HCT116 (cell line): ENCODE results near the gene WWOX. TPM values are rescaled to one million over a fixed set of nuclear protein-coding genes. Genes with fewer than 3 reads are reported as not detected.

Experiments used
- ATAC-seq: fragments of 200-7000 bp; cut with Tn5 transposase; 2 replicates; pipeline ENCODE4 v1.9.1; 2020; ENCODE audit warnings: mild to moderate bottlenecking, moderate library complexity
- BruUV-seq: library from RNA; stranded (reverse); fragments of 400-500 nt; replicated peaks from 2 replicates; lab custom pipeline; 2021; lab: Mats Ljungman, UMichigan
- CTCF ChIA-PET: fragments of 300-600 bp; sonication (Branson Sonifier 250); formaldehyde crosslinking; loops from one replicate; lab custom pipeline; 2021; ENCODE audit warnings: antibody characterized with exemption; lab: Charles Lee
- POLR2A ChIA-PET: fragments of 300-600, 350-600 bp; sonication (Branson Sonifier 250); formaldehyde crosslinking; loops from one replicate; lab custom pipeline; 2021; ENCODE audit warnings: antibody characterized with exemption; lab: Charles Lee
- RAD21 ChIA-PET, 2 experiments: fragments of 300-600 bp; sonication (Branson Sonifier 250); formaldehyde crosslinking; loops; one replicate each; lab custom pipeline; 2023; ENCODE audit warnings: low total read pairs in 2 of 2; ENCODE audit not compliant: uncharacterized antibody in 2 of 2, unreplicated experiment in 2 of 2, low non-redundant PET in 1 of 2; lab: Charles Lee
- DNase-seq: peaks from one replicate; pipeline ENCODE4 v3.0.0-alpha.2; 2010; ENCODE audit warnings: low read depth, low spot score
- H2AFZ ChIP-seq: fragments of 200-600 bp; shearing (Covaris generic), sonication (generic); 2 replicates; pipeline ENCODE4 v1.6.1; 2017; ENCODE audit warnings: low read depth, mixed run types, mixed read lengths, antibody characterized with exemption, low read length; ENCODE audit not compliant: poor library complexity, severe bottlenecking
- H3K27ac ChIP-seq: 2 replicates; pipeline ENCODE4 v1.5.1; 2012; ENCODE audit warnings: low read depth, low read length
- H3K27me3 ChIP-seq: fragments of 200-600 bp; sonication (generic); 2 replicates; pipeline ENCODE4 v1.6.1; 2016; ENCODE audit warnings: mixed run types, low read length, mixed read lengths; ENCODE audit not compliant: insufficient read depth
- H3K36me3 ChIP-seq, 2 experiments: fragments of 200-500 bp in 1 of 2; fragments of 200-600 bp in 1 of 2; sonication (Bioruptor generic) in 1 of 2; sonication (generic) in 1 of 2; 2 replicates each; pipeline versions ENCODE4 v1.5.1 to v1.6.1; 2014 to 2016; ENCODE audit warnings: low read length in 2 of 2, inconsistent platforms in 1 of 2, mixed read lengths in 1 of 2, mixed run types in 1 of 2; ENCODE audit not compliant: insufficient read depth in 2 of 2, control insufficient read depth in 1 of 2
- H3K4me1 ChIP-seq, 2 experiments: fragments of 200-600 bp in 1 of 2; sonication (generic) in 1 of 2; 2 replicates each; pipeline versions ENCODE4 v1.5.1 to v1.6.1; 2012 to 2017; ENCODE audit warnings: low read length in 2 of 2, inconsistent platforms in 1 of 2, mild to moderate bottlenecking in 1 of 2, mixed read lengths in 1 of 2, mixed run types in 1 of 2, moderate library complexity in 1 of 2; ENCODE audit not compliant: insufficient read depth in 2 of 2, control insufficient read depth in 1 of 2
- H3K4me2 ChIP-seq: fragments of 200-600 bp; sonication (generic); 2 replicates; pipeline ENCODE4 v1.6.1; 2017; ENCODE audit warnings: mixed run types, low read length, mixed read lengths
- H3K4me3 ChIP-seq, 2 experiments: fragments of 200-600 bp in 1 of 2; sonication (generic) in 1 of 2; replicated peaks in 1 of 2; 2 replicates each; pipeline ENCODE4 v1.5.1; 2011 to 2016; ENCODE audit warnings: low read length in 2 of 2, control low read depth in 1 of 2, low read depth in 1 of 2, mild to moderate bottlenecking in 1 of 2, mixed read lengths in 1 of 2, mixed run types in 1 of 2
- H3K79me2 ChIP-seq: fragments of 200-600 bp; sonication (generic); 2 replicates; pipeline ENCODE4 v1.6.1; 2017; ENCODE audit warnings: mild to moderate bottlenecking, mixed run types, low read length, moderate library complexity, mixed read lengths; ENCODE audit not compliant: insufficient read depth
- H3K9ac ChIP-seq: fragments of 200-600 bp; sonication (generic); 2 replicates; pipeline ENCODE4 v1.6.1; 2016; ENCODE audit warnings: low read length, mixed read lengths
- H3K9me2 ChIP-seq: fragments of 200-600 bp; sonication (generic), shearing (Covaris generic); 2 replicates; pipeline ENCODE4 v1.6.1; 2017; ENCODE audit warnings: mixed run types, mild to moderate bottlenecking, moderate library complexity; ENCODE audit not compliant: insufficient read depth
- H3K9me3 ChIP-seq, 2 experiments: fragments of 200-500 bp in 1 of 2; fragments of 200-600 bp in 1 of 2; sonication (Bioruptor generic) in 1 of 2; sonication (generic) in 1 of 2; 2 replicates each; pipeline ENCODE4 v1.6.1; 2014 to 2017; ENCODE audit warnings: low read length in 2 of 2, mixed read lengths in 2 of 2, inconsistent platforms in 1 of 2, low read depth in 1 of 2, mild to moderate bottlenecking in 1 of 2, mixed run types in 1 of 2, moderate library complexity in 1 of 2; ENCODE audit not compliant: control insufficient read depth in 1 of 2, insufficient read depth in 1 of 2
- H4K20me1 ChIP-seq: fragments of 200-600 bp; sonication (generic), shearing (Covaris generic); 2 replicates; pipeline ENCODE4 v1.6.1; 2017; ENCODE audit warnings: mixed run types, mild to moderate bottlenecking, moderate library complexity; ENCODE audit not compliant: insufficient read depth
- CBX3 ChIP-seq: IDR thresholded peaks from 2 replicates; pipeline ENCODE4 v1.6.1; 2012; ENCODE audit warnings: low read depth
- CEBPB ChIP-seq: IDR thresholded peaks from 2 replicates; pipeline ENCODE4 v1.6.1; 2012; ENCODE audit warnings: low read depth
- EZH2 ChIP-seq: fragments of 200-600 bp; sonication (generic); IDR thresholded peaks from 2 replicates; pipeline ENCODE4 v1.6.1; 2017; ENCODE audit warnings: antibody characterized with exemption, mixed run types
- FOSL1 ChIP-seq: IDR thresholded peaks from 2 replicates; pipeline ENCODE4 v1.6.1; 2012; ENCODE audit warnings: low read depth
- JUND ChIP-seq: IDR thresholded peaks from 2 replicates; pipeline ENCODE4 v1.6.1; 2012
- RAD21 ChIP-seq: IDR thresholded peaks from 2 replicates; pipeline ENCODE4 v1.6.1; 2012; ENCODE audit warnings: low read depth, mild to moderate bottlenecking
- TCF7L2 ChIP-seq: IDR thresholded peaks from 2 replicates; pipeline ENCODE4 v1.7.0; 2011; ENCODE audit warnings: borderline replicate concordance, inconsistent platforms; ENCODE audit not compliant: insufficient read depth, insufficient read length; ENCODE audit errors: extremely low read depth
- YY1 ChIP-seq: IDR thresholded peaks from 2 replicates; pipeline ENCODE4 v1.6.1; 2011; ENCODE audit warnings: low read length, low read depth, moderate library complexity, mild to moderate bottlenecking; ENCODE audit not compliant: insufficient replicate concordance; ENCODE audit errors: extremely low read depth
- ZNF274 ChIP-seq: fragments of 200-500 bp; sonication (Bioruptor generic); IDR thresholded peaks from 2 replicates; pipeline ENCODE4 v1.6.1; 2014; ENCODE audit warnings: mild to moderate bottlenecking, low read depth, low read length, inconsistent platforms
- intact Hi-C: fragments of 100-400 bp; cut with micrococcal nuclease; formaldehyde crosslinking; loops from 2 replicates; pipeline ENCODE4 v1.10.0; 2022
- total RNA-seq: library from RNA; stranded (reverse); gene quantifications from one replicate; pipeline ENCODE4 v1.2.1, GENCODE V29; 2021; ENCODE audit not compliant: unreplicated experiment
- TF ChIP-seq, protein P1 (sequence below): IDR thresholded peaks from 2 replicates; pipeline ENCODE4 v1.6.1; 2012

The WWOX gene
- total RNA-seq, 1 experiment from 2014 or later = 13.7 TPM

DNA sequence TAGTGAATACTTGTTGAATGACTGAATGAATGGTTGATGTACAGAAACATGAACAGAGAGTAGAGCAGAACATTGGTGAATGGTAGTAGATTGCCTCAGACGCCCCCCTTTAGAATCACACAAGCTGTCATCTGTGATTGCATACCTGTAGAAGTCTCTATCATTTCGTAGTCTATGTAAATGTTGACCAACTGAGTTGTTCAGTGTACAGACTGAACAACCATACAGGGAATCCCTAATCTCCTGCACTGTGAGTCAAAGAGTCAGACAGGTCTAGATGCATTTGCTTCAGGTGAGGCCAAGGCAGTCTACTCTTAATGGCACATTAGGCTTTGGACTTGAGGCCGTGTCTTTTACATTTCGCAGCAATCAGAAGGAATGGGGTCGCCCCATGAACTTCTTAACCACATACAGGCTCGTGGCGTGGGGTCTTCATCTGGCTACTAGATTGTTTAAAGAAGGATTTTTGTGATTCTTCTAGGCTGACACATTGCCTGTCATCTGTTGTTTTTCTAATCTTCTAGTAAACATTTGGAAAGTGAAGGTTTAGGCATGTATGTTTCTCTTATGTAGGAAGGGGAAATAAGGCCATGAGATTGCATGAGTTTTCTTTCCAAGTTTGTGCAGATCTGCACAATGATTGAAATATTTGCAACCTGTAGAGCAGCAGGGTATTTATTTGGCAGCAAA, 157.4 kb downstream of the WWOX start:
- Histone ChIP-seq H2AFZ (no peak overlapping the region), H3K79me2 (no peaks in the 10 kb centered on the region), H3K4me1 (no peaks in the 10 kb centered on the region), H3K27ac (no peak overlapping the region), H3K9me3 (no peaks in the 10 kb centered on the region), H3K9me2 (no peaks in the 10 kb centered on the region), H3K4me3 (no peak overlapping the region), H3K9ac (no peak overlapping the region), H4K20me1 (no peaks in the 10 kb centered on the region), H3K36me3 (no peaks in the 10 kb centered on the region), H3K4me2 (no peak overlapping the region), H3K27me3 (no peaks in the 10 kb centered on the region)
- intact Hi-C loops = no loop called here
- ATAC-seq (no peak), DNase-seq (no peak)
- TF ChIP-seq JUND = no peak
- TF ChIP-seq, protein P1, sequence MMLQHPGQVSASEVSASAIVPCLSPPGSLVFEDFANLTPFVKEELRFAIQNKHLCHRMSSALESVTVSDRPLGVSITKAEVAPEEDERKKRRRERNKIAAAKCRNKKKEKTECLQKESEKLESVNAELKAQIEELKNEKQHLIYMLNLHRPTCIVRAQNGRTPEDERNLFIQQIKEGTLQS = no peak
- no peak for TF ChIP-seq EZH2
- no peak for TF ChIP-seq TCF7L2
- no peak for TF ChIP-seq CEBPB
- no peak for TF ChIP-seq YY1
- TF ChIP-seq ZNF274 = no peak
- no peak for TF ChIP-seq RAD21
- TF ChIP-seq FOSL1 = no peak
- no peak for TF ChIP-seq CBX3
- CTCF ChIA-PET = no interaction called here
- BruUV-seq = no TSS peak
- RAD21 ChIA-PET = no interaction called here
- POLR2A ChIA-PET = no interaction called here

DNA sequence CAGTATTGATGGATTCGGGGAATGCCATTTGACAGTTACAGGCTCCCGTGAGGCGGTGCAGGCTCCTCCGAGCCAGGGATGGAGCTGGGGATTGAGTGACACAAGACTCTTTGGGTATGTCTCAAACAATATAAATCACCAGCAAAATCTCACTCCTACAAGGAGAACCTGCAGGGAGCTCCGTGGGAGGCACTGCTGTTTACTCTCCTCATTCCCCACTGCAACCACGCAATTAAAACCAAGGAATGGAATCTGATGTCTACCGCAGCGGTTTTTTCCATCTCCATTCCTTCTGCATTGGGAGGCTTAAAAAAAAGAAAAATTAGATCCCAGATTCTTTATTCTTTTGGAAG, 157.9 kb downstream of the WWOX start:
- POLR2A ChIA-PET = no interaction called here

More for the DNA sequence above, 157.9 kb downstream of the WWOX start:
- TF ChIP-seq TCF7L2 (no peak), EZH2 (no peak)
- ChIA-PET CTCF (no interaction called here), RAD21 (no interaction called here)
- Histone ChIP-seq H2AFZ (no peak overlapping the region), H3K27ac (no peak overlapping the region), H4K20me1 (no peaks in the 10 kb centered on the region), H3K9me2 (no peaks in the 10 kb centered on the region), H3K4me1 (no peaks in the 10 kb centered on the region), H3K9ac (no peak overlapping the region), H3K4me2 (no peak overlapping the region), H3K9me3 (no peaks in the 10 kb centered on the region), H3K36me3 (no peaks in the 10 kb centered on the region), H3K79me2 (no peaks in the 10 kb centered on the region), H3K4me3 (no peak overlapping the region), H3K27me3 (no peaks in the 10 kb centered on the region)
- no peak for ATAC-seq
- no TSS peak for BruUV-seq
- no peak for DNase-seq
- intact Hi-C loops = no loop called here
